Mammary epithelial cell (primary cell): ENCODE data around the gene STX11.

Source experiments
- CTCF ChIP-seq, 2 donors: IDR thresholded peaks in 1 of 2; conservative IDR thresholded peaks in 1 of 2; 2 replicates each; pipeline ENCODE4 v1.5.1; 2011 to 2012; ENCODE audit warnings: inconsistent platforms in 2 of 2, low read length in 2 of 2, mild to moderate bottlenecking in 2 of 2, control low read depth in 1 of 2, low read depth in 1 of 2; ENCODE audit not compliant: insufficient read depth in 1 of 2; ENCODE audit errors: extremely low read depth in 1 of 2
- EZH2 ChIP-seq: IDR thresholded peaks from 2 replicates; pipeline ENCODE4 v1.6.1; 2012; ENCODE audit warnings: low read length, inconsistent platforms, borderline replicate concordance

- TF ChIP-seq CTCF (conservative IDR thresholded peaks at IDR 0.05 in 1 of 2, IDR thresholded peaks at IDR 0.05 in 1 of 2; ENCODE audit: extremely low read depth in 1 of 2, insufficient read depth in 1 of 2, low read depth in 1 of 2, low read length in 2 of 2) (no peak), EZH2 (no peak)
These were observed 3.7 kb downstream of the STX11 start for GRCh38 chr6:144153971-144154370.
